AG10803 (cell line): Measurements from ENCODE around the gene PDCD2L.
A peak's percentile ranks its signal among the peaks of the same experiment; 100 is the strongest.
"Not testable (repeated sequence)": the region's sequence is repeated elsewhere in the genome, so short reads cannot be mapped to it uniquely, and the experiment has no call there.

Experiments used
- DNase-seq: peaks from one replicate; pipeline ENCODE4 v3.0.0; 2010; ENCODE audit warnings: low read depth
- H3K4me3 ChIP-seq: 2 replicates; pipeline ENCODE4 v1.5.1; 2011; ENCODE audit warnings: mild to moderate bottlenecking, low read length, control low read depth
- CTCF ChIP-seq: conservative IDR thresholded peaks from 2 replicates; pipeline ENCODE4 v1.5.1; 2011; ENCODE audit warnings: mild to moderate bottlenecking, low read length, control low read depth, inconsistent platforms

Gene PDCD2L

GRCh38 chr19:34399886-34400285, 4.3 kb upstream of the PDCD2L start:
- no peak for TF ChIP-seq CTCF

GRCh38 chr19:34400844-34401243, 3.4 kb upstream of the PDCD2L start:
- not testable (repeated sequence) for DNase-seq, H3K4me3 ChIP-seq

More at GRCh38 chr19:34399886-34400285, 4.3 kb upstream of the PDCD2L start:
- no peak overlapping the region for H3K4me3 ChIP-seq
- DNase-seq = no peak

GRCh38 chr19:34402074-34402600, 2.1 kb upstream of the PDCD2L start:
- TF ChIP-seq CTCF = no peak
- no peak overlapping the region for H3K4me3 ChIP-seq
- DNase-seq = no peak

- TF ChIP-seq CTCF = no peak
- H3K4me3 ChIP-seq = peak overlapping the region; percentile 95
- no peak for DNase-seq
Measured at GRCh38 chr19:34403784-34404108, 453 bp upstream of the PDCD2L start.

- TF ChIP-seq CTCF = no peak
- H3K4me3 ChIP-seq = no peak overlapping the region
Measured at GRCh38 chr19:34405892-34406660, 1.9 kb downstream of the PDCD2L start.

GRCh38 chr19:34408411-34408810, 4.2 kb downstream of the PDCD2L start:
- DNase-seq = no peak
- TF ChIP-seq CTCF = no peak
- H3K4me3 ChIP-seq = no peak overlapping the region

More at GRCh38 chr19:34405892-34406660, 1.9 kb downstream of the PDCD2L start:
- DNase-seq = no peak

- no peak for DNase-seq
- H3K4me3 ChIP-seq = no peak overlapping the region
- no peak for TF ChIP-seq CTCF
Measured at GRCh38 chr19:34409189-34410164, 5.3 kb downstream of the PDCD2L start.
